ENCODE data around the gene RNF112.

RNF112 gene

GRCh38 chr17:19363114-19363438 is 48.0 kb upstream of the RNF112 start:
- ChIA-PET CTCF (interaction anchor here (0.6 to 5.6 kb wide), 58 partner anchors 9 to 876 kb away, joined by 3 to 156 read pairs (median 5); partner anchors contain the start of genes ALDH3A2, MAPK7, MFAP4 and RNF112), POLR2A (interaction anchor here (0.6 to 1.9 kb wide), 11 partner anchors 9 to 401 kb away, joined by 3 to 48 read pairs (median 5); partner anchors contain the start of genes MAPK7 and MFAP4)
- Histone ChIP-seq H3K36me3 (ENCODE audit: control insufficient read depth in 2 of 2, insufficient read depth in 1 of 2, low read length in 2 of 2) (peaks cover 0 to 22% of the 10 kb centered on the region in 2 experiments; a peak in 1 of 3 replicates), H3K4me1 (ENCODE audit: control insufficient read depth, insufficient read depth, low read length) (peaks cover 5% of the 10 kb centered on the region), H3K27ac (ENCODE audit: extremely low read depth, low read depth, low read length) (no peak overlapping the region), H3K9me3 (ENCODE audit: control insufficient read depth, insufficient read depth, low read depth, low read length) (no peaks in the 10 kb centered on the region), H3K4me3 (ENCODE audit: low read depth, low read length) (peak overlapping the region; percentile 81)
- TF ChIP-seq ZNF830 (tag by site-specific recombination; IDR thresholded peaks at IDR 0.05; ENCODE audit: low read depth) (no peak), ZBTB48 (tag by site-specific recombination; IDR thresholded peaks at IDR 0.05) (0 out of 2 replicates have a peak, but pooled peaks have one; percentile 10)

GRCh38 chr17:19363460-19364035 is 47.5 kb upstream of the RNF112 start:
- ChIA-PET POLR2A (interaction anchor here (1.1 to 1.9 kb wide), 4 partner anchors 14 to 401 kb away, joined by 5 to 48 read pairs (median 8); partner anchors contain the start of gene MAPK7), CTCF (interaction anchor here (0.6 to 5.6 kb wide), 53 partner anchors 9 to 875 kb away, joined by 3 to 156 read pairs (median 5); partner anchors contain the start of genes ALDH3A2, MAPK7, MFAP4 and RNF112)
- peaks cover 0 to 17% of the 10 kb centered on the region in 2 experiments; a peak in 1 of 3 replicates for H3K36me3 ChIP-seq (ENCODE audit: control insufficient read depth in 2 of 2, insufficient read depth in 1 of 2, low read length in 2 of 2)
- peaks cover 5% of the 10 kb centered on the region for H3K4me1 ChIP-seq (ENCODE audit: control insufficient read depth, insufficient read depth, low read length)
- TF ChIP-seq ZNF239 (tag by site-specific recombination; IDR thresholded peaks at IDR 0.05) (no peak), ZBTB26 (tag by site-specific recombination; optimal IDR thresholded peaks at IDR 0.05) (no peak), ZFHX2 (tag by site-specific recombination; conservative IDR thresholded peaks at IDR 0.05) (peak; percentile 19; the same call in 1 of the 2 replicates), ZNF248 (tag by site-specific recombination; IDR thresholded peaks at IDR 0.05) (no peak), GLIS1 (tag by site-specific recombination; IDR thresholded peaks at IDR 0.05) (0 out of 2 replicates have a peak, but pooled peaks have one; percentile 31), TRIM28 (IDR thresholded peaks at IDR 0.05; ENCODE audit: borderline replicate concordance, low read length) (no peak), EGR2 (tag by site-specific recombination; IDR thresholded peaks at IDR 0.05; ENCODE audit: low read depth) (peak; percentile 33), OSR2 (tag by site-specific recombination; IDR thresholded peaks at IDR 0.05) (no peak), YY1 (tag by site-specific recombination; IDR thresholded peaks at IDR 0.05) (no peak), ZNF274 (IDR thresholded peaks at IDR 0.05; ENCODE audit: low read length) (no peak), ZNF274 (tag by site-specific recombination; IDR thresholded peaks at IDR 0.05; ENCODE audit: borderline replicate concordance) (no peak), ZNF335 (tag by site-specific recombination; conservative IDR thresholded peaks at IDR 0.05) (no peak)
- no peak overlapping the region for H3K4me3 ChIP-seq (ENCODE audit: low read depth, low read length)
- no peaks in the 10 kb centered on the region for H3K9me3 ChIP-seq (ENCODE audit: control insufficient read depth, insufficient read depth, low read depth, low read length)
- H3K27ac ChIP-seq (ENCODE audit: extremely low read depth, low read depth, low read length) = no peak overlapping the region

- ChIA-PET POLR2A (interaction anchor here (0.6 to 0.9 kb wide), 4 partner anchors 13 to 142 kb away, joined by 3 to 4 read pairs (median 3); partner anchors contain the start of gene MAPK7), CTCF (interaction anchor here (0.5 to 5.6 kb wide), 6 partner anchors 26 to 379 kb away, joined by 3 to 156 read pairs (median 4); no protein-coding TSS in a partner anchor)
- Histone ChIP-seq H3K27ac (ENCODE audit: extremely low read depth, low read depth, low read length) (no peak overlapping the region), H3K4me1 (ENCODE audit: control insufficient read depth, insufficient read depth, low read length) (peaks cover 5% of the 10 kb centered on the region), H3K4me3 (ENCODE audit: low read depth, low read length) (no peak overlapping the region), H3K9me3 (ENCODE audit: control insufficient read depth, insufficient read depth, low read depth, low read length) (no peaks in the 10 kb centered on the region), H3K36me3 (ENCODE audit: control insufficient read depth in 2 of 2, insufficient read depth in 1 of 2, low read length in 2 of 2) (peaks cover 0 to 5% of the 10 kb centered on the region in 2 experiments; a peak in 1 of 3 replicates)
- TF ChIP-seq ZFHX2 (tag by site-specific recombination; conservative IDR thresholded peaks at IDR 0.05) = peak; percentile 95
- no peak for TF ChIP-seq ZBTB17 (tag by site-specific recombination; IDR thresholded peaks at IDR 0.05)
- TF ChIP-seq SP2 (tag by site-specific recombination; IDR thresholded peaks at IDR 0.05) = no peak
- no peak for TF ChIP-seq ZNF292 (tag by site-specific recombination; IDR thresholded peaks at IDR 0.05; ENCODE audit: borderline replicate concordance, low read depth)
- TF ChIP-seq ZNF211 (tag by site-specific recombination; IDR thresholded peaks at IDR 0.05; ENCODE audit: low read depth) = no peak
- no peak for TF ChIP-seq TSHZ1 (tag by site-specific recombination; IDR thresholded peaks at IDR 0.05; ENCODE audit: borderline replicate concordance)
- TF ChIP-seq ZNF354C (tag by site-specific recombination; IDR thresholded peaks at IDR 0.05; ENCODE audit: borderline replicate concordance, low read depth) = no peak
- TF ChIP-seq ZNF362 (tag by site-specific recombination; IDR thresholded peaks at IDR 0.05) = no peak
- TF ChIP-seq ZNF843 (tag by site-specific recombination; IDR thresholded peaks at IDR 0.05) = no peak
- no peak for TF ChIP-seq ZNF654 (tag by site-specific recombination; IDR thresholded peaks at IDR 0.05; ENCODE audit: low read depth)
- TF ChIP-seq ZNF707 (tag by site-specific recombination; IDR thresholded peaks at IDR 0.05) = no peak
Measured at GRCh38 chr17:19364699-19365498, 46.1 kb upstream of the RNF112 start.

All from HEK293 (cell line).